Endometrial microvascular endothelial cells (primary cell): ENCODE measurements around the gene ENOX2. TPM values are rescaled to one million over a fixed set of nuclear protein-coding genes. Genes with fewer than 3 reads are reported as not detected.
"Not testable (repeated sequence)": the region's sequence is repeated elsewhere in the genome, so short reads cannot be mapped to it uniquely, and the experiment has no call there.

ENCODE experiments used
- in situ Hi-C: cut with HindIII; loops from 2 replicates; pipeline ENCODE4 v1.10.0; 2017; ENCODE audit warnings: low sequenced_read_pairs, low pct_unique_long_range_greater_than_20kb; ENCODE audit errors: inconsistent ontology term
- total RNA-seq: library from RNA; depleted of rRNA; stranded (reverse); fragments of >200 nt; gene quantifications from one replicate; pipeline ENCODE4 v1.2.3, GENCODE V29; 2015; ENCODE audit errors: inconsistent ontology term

Gene ENOX2
- total RNA-seq, 1 donor from 2014 or later = 13.8 TPM

DNA sequence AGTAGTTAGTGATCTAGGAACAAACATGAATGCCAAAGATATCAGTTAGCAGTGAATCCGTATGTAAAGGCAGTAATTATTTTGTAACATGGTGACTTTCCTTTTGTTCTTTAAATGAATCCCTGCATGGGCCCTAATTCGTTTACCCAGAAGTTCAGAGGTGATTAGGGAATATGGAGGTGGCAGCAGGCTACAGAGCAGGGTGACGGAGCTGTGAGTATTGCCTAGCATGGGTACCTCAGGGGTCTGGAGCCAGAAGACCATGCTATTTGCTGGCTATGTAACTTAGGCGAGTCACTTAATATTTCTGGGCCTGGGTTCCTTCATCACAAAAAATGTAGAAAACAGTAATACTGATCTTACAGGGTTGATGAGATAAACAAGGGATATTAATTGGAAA, 184.9 kb downstream of the ENOX2 start:
- in situ Hi-C loops = no loop called here

DNA sequence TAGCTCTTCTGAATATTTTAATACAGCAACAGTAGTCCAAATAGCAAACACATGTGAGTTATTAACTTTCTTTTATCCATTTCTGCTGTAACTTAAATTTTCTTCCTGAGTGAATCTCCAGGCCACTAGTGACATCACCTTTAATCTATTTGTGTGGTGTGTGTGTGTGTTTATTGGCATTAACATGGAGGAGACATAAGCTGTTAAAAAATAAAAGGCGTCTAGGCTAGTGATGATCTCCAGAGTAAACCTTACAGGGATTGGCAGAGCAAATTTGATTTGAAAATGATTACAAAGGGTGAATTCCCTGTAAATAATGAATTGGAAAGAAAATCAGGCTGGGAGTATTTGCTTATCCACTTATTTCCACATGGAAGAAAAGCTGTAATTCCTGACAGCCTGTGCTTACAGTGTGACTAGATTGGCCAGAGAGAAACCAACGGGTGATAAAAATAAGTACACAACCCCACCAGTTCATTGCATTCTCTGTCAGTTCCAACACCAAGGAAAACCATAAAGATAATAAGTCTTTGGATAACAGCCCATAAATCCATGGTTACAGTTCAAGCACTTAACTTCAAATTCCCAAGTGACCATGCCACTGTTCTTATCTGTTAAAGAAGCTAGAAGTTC, 186.1 kb downstream of the ENOX2 start:
- in situ Hi-C loops = no loop called here

DNA sequence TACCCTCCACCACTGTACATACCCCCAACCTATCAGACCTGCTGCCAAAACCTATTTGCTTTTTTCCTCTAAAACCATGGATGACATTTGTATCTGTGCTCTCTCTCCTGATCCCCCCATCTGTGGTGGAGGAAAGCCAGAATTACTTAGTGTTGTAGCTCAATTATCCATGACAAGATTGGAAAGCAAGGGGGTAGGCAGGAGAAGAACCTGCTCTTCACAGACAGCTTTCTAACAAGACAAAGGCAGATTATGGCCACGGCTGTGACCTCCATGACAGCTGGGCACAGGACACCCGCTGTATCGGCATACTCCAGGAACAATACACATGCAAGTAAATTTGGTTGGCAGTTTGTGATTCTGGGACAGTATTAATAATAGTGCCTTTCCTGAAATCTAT, 186.7 kb downstream of the ENOX2 start:
- in situ Hi-C loops = no loop called here

DNA sequence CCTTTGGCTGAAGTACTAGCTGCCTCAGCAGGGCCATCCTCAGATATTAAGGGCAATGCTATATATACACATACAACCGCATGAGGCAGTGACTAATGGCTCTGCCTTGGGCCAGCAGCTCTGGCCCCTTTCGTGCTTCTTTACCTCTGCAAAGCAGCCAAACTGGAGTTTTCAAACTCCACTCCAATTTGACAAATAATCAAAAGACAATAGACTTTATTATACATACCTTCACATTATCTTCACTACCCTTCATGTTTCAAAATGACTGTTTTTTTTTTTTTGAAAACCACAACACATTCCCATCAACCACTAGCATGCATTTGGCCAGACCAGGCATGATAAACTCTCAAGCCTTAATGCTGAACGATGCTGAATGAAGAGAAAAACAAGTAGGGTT, 187.7 kb downstream of the ENOX2 start:
- in situ Hi-C loops = no loop called here

DNA sequence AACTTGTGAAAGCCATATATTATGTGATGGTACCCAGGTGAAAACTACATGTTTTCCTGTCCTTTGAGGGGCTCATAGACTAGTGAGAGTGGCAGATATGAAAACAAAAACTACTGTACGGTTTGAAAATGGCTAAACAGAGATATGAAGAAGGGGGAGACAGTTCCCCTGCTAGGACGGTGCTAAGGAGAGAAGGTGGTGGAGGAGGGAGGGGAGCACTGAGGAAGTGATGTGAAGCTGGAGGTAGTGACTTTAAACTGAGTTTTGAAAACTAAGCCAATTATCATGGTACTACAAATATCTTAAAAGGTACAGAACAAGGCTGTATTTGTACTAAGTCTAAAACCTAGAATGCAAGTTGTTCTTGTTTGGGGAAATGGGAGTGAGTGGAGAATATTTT, 188.3 kb downstream of the ENOX2 start:
- in situ Hi-C loops = no loop called here

DNA sequence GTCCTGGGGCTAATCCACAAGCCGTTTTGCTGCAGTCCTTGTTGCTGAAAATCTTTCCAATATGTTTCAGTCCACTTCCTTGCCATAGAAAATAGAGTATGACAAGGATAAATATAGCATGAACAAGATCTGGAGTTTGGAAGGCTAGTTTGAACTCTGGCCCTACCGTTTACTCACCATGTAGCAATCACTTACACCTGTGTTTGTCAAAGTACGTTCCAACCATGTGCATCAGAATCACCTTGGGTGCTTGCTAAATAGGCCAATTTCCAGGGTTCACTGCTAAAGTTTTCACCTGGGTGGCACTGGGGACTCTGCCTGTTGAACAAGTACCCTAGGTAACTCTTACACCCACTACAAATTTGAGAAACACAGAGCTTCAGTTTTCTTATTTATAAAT, 188.9 kb downstream of the ENOX2 start:
- in situ Hi-C loops = no loop called here

DNA sequence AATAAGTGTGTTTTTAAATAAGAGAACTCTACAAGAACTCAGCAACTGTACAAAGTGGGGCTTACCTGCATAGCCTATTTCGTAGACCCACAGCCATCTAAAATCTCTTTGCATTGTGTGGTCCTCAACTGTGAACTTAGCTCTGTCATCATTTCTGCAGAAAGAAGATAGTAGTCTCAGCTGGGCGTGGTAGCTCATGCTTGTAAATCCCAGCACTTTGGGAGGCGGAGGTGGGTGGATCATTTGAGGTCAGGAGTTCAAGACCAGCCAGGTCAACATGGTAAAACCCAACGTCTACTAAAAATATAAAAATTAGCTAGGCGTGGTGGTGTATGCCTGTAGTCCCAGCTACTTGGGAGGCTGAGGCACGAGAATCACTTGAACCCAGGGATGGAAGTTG, 193.8 kb downstream of the ENOX2 start:
- in situ Hi-C loops = not testable (repeated sequence)

DNA sequence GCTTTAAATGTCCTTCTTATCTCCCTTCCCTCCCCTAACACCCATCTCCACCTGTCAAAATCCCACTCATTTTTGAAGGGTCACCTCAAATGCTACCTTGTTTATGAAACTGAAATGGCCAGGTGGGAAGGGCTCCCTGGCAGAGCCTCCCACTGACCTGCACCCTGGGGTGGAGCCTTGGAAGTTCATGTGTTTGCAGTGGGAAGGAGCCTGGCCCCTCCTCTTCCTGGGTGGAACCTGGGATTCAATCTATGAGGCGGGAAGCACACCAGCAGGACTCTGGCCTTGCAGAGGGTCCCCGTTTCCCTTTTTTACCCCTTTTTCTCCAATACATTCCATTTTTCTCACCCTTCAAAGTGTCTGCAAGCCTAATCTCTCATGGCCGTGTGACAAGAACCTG, 197.4 kb downstream of the ENOX2 start:
- in situ Hi-C loops = no loop called here

DNA sequence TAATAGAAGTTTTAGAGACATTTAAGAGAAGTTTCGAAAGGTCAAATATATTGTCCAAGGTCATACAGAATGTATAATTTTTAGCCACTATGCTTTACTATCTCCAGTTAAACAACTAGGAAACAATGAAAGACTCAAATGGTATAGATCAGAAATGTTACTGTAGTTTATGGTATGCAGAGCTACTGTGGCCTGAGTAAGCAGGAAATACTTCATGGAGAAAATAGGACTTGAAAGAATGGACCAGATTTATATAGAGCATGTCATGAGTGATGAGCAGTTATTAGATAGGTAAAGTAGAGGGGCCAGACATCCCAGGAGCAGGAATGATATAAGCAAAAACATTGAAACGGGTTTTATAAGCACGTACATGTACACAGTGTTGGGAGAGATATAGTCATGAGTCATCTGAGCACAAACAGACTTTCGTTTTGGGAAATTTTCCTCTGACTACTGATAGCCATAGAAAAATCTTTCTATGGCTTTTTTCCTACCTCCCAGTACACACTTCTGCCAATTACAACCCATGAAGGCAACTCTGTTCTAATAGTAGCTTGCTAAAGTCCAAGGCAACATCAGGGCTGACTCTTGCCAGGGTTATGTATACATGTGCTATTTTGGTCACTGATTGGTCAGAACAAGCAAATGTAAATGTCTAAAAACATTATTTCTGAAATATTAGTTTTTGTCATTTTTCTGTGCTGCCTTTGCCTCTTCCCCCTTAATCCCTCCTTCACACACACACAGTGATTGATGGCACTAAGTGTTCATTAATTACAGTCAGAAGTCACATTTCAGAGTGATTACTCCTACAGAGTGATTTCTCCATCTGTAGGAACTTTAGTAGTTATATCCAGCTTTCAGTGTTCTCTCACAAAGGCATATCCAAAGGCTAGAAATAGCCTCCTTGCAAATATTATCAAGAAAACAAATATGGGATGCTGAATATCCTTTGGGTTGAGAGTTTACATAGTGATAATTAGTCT, 198.7 kb downstream of the ENOX2 start:
- in situ Hi-C loops = no loop called here

DNA sequence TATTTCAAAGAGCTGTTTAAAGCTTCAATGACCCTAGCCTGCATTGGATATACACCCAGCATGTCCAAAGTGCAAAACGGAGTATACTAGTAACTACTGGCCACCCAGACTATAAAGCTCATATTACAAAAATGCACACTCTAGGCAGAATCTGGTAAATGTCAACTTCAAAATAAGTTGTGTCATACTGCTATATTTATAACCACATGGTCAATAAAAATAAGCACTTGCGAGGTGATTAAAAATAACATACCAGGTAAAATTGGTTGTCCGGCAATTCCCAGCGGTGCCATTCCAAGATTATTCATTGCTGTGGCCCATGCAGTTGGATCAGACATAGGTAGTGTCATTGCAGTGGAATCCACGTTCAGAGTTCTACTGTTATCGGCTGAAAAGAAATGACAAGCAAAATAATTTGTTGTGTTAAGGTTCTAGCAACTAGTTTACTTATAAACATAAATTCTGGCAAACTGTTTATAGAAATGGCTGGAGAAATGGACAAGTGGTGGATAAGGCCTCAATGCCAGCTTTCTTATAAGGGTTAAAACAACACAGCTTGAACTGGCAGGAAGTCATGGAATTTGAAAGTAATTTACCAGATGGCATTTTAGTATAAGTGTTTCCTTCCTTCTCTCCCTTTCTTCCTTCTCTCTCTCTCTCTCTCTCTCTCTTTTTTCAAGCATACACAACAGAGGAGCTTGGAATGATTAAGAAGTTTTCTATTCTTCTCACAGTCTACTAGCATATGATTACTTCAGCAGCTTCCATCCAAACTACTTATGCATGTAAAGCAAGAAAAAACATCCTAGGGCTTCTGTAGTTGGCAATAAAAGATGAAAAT, 199.9 kb downstream of the ENOX2 start:
- in situ Hi-C loops = no loop called here

DNA sequence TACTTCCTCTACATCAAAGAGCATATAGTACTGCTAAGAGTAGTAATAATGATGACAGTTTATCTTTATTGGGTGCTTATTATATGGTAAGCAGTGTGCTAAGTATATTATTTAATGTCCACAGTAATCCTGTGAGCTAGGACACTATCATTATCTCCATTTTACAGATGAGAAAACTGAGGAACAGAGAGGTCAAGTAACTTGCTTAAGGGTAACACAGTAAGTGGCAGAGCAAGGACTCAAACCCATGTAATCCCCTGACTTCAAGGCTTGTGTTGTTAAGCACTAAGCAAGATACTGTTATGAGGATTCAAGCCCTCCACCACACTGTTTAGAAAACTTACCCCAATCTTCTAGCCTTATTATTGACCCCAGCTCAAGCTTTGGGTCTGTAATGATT, 202.4 kb downstream of the ENOX2 start:
- in situ Hi-C loops = no loop called here

DNA sequence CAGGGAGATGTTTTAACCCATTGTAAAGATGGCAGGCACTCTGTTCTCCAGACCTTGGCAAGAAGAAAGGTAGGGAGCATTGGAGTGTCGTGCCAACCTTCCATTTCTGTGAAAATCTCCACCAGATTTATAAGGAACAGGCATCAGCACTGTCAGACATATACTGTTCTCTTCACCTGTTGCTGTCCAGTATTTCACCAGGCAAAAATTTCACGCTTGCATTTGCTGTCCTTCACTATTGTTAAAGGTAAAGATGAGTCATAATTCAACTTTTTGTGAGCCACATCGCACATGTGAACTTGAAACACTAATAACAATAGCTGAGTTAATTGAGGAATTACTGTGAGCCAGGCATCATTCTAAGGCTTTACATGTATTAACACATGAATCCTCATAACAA, 203.4 kb downstream of the ENOX2 start:
- in situ Hi-C loops = no loop called here

DNA sequence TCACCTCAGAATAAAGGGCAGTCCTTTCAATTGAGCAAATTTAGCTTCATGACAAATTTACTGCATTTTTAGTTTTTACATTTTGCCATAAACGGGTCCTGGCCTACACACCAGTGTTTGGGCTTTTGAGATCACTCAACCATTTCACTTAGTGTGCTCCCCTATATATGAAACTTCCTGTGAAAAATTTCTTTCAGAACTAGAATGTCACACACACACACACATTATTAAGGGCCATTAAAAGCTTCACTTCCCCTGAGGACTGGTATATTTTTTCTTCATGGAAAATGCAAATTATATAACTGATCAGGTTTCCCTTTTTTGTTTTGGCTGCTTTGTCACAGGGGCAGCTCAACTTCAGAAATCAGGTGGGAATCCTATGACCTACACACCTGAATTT, 206.5 kb downstream of the ENOX2 start:
- in situ Hi-C loops = no loop called here

DNA sequence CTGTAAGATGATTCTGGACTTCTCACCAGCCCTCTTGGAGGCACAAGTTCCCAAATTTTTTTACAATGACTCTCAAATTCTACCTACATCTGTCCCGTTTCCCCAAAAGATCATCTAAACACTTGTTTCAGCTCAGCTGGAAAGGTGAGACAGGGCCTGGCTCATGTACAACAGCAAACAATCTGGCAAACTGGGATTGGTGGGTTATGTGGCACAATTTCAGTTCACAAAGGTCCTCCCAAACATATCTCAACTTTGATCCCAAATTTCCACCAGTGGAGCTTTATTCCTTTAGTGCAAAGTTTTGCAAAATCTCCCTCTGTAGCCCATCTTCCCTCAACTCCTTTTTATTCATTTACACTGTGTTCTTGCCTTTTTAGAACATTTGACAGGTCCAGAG, 207.1 kb downstream of the ENOX2 start:
- in situ Hi-C loops = no loop called here

DNA sequence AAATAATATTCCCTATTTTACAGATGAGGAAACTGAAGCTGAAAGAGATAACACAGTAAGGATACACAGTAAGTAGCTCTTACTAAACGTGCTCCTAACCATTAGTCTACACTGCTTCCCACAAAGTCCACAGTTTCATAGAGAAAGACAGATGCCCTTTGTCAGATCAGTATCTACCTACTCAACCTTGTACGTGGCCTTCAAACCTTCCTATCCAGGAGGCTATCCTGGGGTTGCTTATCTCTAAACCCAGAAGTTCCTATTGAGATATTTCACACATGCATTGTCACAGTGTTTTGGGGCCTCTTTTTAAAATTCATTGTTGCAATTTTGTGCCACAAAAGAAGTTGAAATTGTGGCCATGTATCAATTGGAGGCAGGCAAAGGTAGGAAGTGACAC, 208.0 kb downstream of the ENOX2 start:
- in situ Hi-C loops = no loop called here

DNA sequence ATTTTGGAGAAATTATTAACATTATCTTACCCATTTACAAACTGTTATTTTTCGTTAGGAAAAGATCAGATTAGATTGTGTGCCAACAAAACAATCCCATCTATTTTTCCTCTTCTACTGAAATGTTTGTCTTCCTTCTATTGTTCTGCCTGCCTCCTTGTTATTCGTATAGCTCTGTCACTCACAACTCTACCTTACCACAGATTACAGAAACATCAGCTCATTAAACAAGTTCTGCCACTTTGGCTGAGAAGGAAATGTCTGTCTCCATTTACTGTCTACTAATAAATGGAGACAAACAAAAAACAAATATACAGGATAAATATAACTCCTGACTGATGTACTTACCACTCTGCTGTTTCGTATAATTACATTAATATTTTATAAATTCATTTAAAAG, 211.4 kb downstream of the ENOX2 start:
- in situ Hi-C loops = no loop called here

DNA sequence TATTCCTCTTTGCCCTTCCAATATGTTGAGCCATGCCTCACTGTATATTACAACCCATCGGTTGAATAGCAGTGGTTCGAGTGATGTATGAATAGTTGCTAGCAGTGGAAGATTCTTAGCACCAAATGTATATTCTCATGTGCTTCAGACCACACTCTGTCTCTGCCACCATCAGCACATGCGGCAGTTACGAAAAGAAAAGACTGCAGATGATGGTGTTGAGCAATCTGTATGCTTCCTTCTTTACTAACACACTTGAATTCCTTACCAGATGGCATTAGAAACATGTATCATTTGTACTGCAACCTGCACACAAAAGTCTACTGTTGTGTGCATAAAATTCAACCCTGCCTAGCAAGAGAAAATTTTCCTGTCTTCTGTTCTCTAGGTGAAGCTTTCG, 214.6 kb downstream of the ENOX2 start:
- in situ Hi-C loops = no loop called here

DNA sequence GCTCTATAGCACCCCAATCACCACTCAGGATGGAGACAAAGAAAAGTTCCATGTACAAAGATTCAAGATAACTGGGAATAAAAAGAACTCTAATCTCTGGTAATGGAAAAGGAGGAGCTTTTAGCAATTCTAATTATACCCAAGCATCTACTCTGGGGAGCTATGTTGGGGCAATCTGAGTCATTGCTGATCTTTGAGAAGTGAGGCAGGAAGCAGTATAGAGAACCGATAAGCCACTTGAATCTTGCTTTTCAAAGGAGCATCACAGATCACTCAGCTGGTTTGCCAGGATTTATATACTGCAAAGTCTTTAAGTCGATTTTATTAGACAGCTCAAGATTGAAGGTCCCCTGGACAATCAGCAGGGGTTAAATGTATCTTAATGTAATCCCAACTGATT, 220.0 kb downstream of the ENOX2 start:
- in situ Hi-C loops = no loop called here

DNA sequence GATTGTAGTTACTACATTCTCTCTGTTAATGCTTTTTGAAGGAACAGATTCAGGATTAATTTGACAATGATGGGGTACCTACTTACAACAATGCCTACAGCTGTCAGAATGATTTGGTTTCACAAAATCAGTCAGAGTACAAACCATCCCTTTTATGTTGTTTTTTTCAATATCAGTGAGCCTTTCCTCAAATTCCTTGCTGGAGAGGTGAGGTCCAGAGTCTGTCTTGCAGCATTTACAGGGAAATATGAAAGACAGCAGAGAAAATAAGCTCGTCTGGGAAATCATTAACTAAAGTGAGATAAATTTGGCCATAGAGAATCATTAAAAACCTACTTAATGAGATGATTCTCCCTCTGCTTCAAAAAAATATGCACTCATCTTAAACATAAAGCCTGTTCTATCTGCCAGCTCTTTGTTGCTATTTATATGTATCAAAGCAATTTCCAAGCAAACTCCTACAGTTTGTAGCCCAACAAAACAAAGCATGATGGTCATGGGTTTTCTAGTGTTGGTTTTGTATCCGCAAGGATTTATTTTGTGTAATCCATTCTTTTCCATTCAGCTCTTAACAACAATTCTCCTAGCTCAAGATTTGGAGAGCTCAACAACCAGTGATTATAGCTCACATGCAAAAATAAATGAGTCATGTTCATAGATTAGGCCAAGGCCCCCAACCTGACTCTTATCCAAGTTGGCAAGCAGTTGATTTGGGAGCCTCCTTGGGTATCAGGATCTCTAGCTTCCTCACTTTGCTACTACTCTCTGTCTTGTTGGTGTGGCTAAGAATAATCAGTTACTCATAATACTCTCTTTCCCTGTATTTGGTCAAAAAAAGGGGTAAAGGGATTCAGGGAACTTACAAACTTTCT, 222.6 kb downstream of the ENOX2 start:
- in situ Hi-C loops = no loop called here
